IPS-NIHi11 (cell line): Measurements from ENCODE around the gene KCNG1.
"Not testable (repeated sequence)": the region's sequence is repeated elsewhere in the genome, so short reads cannot be mapped to it uniquely, and the experiment has no call there.

Experiments
- DNase-seq: peaks from one replicate; pipeline ENCODE4 v3.0.0; 2012; ENCODE audit warnings: mixed read lengths, low spot score

Gene KCNG1

DNA sequence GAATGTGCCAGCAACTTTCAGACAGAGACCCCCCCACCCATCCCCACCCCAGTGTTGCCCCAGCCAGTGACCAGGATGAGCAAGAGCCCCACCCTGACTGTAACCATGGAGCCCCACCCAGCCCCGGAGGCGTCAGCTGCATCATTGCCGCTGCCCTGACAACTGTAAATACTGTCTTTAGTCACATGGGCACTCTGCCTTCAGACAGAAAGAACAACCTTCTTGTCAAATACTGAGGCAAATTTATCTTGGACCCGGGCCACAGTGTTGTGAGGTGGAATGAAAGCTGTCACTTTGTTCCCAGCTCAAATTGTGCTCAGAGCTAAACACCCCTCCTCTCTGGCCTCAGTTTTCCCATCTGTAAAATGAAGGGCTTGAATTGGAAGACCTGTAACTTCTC lies 40.5 kb downstream of the KCNG1 start:
- DNase-seq: no peak

- no peak for DNase-seq
Measured at GRCh38 chr20:50981714-50982048, 41.2 kb downstream of the KCNG1 start.

GRCh38 chr20:50980851-50981713 lies 41.8 kb downstream of the KCNG1 start:
- peak; percentile 83 for DNase-seq

DNA sequence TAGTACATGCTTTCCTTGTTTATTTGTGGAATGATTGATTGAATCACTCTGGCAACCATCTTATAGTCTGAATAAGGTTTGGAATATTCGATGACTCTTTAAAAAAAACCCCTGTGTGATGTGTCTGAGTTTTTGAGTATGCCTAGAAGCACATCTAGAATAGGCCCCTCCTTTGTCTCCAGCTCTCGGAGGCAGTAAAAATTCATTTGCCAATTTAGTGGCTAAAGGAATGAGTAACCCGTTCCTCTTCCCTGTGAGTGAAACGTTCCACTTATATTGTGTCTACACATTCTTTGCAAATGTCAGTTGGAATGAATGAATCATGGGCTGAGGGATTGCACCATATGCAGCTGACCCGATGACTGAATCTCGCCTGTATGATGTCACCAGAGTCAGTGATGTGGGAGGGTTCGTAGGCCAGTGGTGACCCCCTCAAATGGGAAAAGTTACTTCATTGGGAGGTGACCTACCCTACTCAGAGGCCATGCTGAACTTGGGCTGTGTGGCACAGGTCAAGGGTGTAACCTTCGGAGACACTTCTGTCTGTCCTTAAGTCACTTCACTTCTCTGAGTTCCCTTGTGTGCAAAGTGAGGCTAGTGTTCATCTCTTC lies 42.7 kb downstream of the KCNG1 start:
- DNase-seq: no peak

GRCh38 chr20:50978533-50978932 lies 44.4 kb downstream of the KCNG1 start:
- DNase-seq: not testable (repeated sequence)

- DNase-seq: no peak
Measured at GRCh38 chr20:50977066-50978021, 45.6 kb downstream of the KCNG1 start.

DNA sequence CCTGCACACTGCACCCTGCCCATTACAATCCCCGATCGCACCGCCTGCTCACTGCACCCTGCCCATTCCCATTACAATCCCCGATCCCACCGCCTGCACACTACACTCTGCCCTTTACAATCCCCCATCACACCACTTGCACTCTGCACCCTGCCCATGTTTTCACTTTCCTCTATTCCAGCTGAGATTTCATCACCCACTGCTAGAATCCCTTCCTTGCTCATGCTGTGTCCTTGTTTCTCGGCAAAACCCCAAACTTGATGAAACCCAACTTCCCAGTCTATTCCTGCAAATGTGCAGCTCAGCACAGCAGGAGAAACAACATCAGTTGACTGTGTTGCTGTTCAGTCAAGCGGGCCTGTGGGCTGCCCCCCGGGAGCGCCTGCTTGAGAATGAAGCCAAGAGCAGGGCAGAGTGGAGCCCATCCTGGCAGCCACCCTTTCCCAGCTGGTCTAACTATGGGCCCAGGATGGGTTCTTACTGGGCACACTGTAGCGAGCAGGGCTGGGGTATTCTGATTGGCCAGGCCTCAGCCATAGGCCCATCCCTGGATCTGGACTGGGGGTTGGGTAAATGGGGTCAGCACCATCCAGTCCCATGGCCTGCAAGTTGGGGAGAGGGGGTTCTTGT lies 47.1 kb downstream of the KCNG1 start:
- DNase-seq: no peak

GRCh38 chr20:50969912-50970311 lies 53.0 kb downstream of the KCNG1 start:
- DNase-seq: no peak

- DNase-seq: no peak
Measured at GRCh38 chr20:50969435-50969834, 53.5 kb downstream of the KCNG1 start.

DNA sequence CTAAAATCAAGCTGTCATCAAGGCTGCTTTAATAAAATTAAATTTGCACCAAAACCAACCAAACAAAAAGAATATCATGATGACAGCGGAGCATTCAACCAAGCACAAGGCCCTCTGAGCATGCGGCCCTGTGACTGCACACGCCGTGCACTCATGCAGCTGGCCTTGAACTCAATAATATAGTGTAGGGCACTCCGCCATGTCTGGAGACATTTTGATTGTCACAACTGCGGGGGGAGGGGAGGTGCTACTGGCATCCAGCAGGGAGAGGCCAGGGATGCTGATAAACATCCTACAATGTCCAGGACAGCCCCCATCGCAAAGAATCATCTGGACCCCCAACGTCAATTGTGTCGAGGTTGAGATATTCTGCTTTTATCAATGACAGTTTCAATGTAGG lies 54.6 kb downstream of the KCNG1 start:
- no peak for DNase-seq

DNA sequence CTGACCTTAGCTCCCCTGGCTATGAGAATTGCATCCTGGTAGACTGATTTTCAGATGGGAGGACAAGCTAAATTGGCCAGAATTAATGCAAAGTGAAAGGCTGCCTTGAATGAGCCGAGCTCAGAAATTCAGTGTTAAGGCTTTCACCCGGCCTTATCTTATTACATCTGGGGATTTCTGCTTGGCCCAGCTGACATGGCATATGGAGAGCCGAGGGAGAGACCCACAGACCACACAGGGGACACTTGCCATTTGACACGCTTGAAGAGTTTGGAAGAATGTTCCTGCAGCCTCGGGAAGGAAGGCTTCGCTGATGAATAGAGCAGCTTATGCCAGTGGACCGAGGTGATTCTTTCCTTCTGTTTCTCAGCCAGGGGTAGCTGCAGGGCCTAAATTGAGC lies 55.3 kb downstream of the KCNG1 start:
- DNase-seq: no peak

- DNase-seq: no peak
Measured at GRCh38 chr20:50959543-50960126, 63.3 kb downstream of the KCNG1 start.

DNA sequence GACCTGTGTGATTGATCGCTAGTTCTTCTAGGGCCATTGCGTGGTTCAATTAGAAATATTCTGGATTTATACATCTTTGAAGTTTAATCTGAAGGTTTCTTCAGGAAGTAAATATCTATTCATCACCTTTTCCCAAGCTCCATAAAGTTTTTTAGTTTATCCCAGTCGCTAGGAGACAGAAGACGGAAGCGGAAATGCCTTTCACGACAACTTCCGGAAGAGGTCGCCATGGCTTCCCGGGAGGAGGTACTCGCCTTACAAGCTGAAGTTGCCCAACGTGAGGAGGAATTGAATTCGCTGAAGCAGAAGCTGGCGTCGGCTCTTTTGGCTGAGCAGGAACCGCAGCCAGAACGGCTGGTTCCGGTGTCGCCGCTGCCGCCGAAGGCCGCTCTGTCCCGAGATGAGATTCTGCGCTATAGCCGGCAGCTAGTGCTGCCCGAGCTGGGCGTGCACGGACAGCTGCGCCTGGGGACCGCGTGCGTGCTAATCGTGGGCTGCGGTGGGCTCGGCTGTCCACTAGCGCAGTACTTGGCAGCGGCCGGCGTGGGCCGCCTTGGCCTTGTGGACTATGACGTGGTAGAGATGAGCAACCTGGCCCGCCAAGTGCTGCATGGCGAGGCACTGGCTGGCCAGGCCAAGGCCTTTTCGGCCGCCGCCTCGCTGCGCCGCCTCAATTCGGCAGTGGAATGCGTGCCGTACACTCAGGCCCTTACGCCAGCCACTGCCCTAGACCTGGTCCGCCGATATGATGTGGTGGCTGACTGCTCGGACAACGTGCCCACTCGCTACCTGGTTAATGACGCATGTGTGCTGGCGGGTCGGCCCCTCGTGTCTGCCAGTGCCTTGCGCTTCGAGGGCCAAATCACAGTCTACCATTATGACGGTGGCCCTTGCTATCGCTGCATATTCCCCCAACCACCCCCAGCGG lies 64.0 kb downstream of the KCNG1 start, which contains the start of gene MOCS3:
Gene MOCS3, plus strand, starts transcription at position 204 of the 928 bp plus-strand sequence. Its CDS starts 25 bp downstream, at position 229.
- peak; percentile 81 for DNase-seq

DNA sequence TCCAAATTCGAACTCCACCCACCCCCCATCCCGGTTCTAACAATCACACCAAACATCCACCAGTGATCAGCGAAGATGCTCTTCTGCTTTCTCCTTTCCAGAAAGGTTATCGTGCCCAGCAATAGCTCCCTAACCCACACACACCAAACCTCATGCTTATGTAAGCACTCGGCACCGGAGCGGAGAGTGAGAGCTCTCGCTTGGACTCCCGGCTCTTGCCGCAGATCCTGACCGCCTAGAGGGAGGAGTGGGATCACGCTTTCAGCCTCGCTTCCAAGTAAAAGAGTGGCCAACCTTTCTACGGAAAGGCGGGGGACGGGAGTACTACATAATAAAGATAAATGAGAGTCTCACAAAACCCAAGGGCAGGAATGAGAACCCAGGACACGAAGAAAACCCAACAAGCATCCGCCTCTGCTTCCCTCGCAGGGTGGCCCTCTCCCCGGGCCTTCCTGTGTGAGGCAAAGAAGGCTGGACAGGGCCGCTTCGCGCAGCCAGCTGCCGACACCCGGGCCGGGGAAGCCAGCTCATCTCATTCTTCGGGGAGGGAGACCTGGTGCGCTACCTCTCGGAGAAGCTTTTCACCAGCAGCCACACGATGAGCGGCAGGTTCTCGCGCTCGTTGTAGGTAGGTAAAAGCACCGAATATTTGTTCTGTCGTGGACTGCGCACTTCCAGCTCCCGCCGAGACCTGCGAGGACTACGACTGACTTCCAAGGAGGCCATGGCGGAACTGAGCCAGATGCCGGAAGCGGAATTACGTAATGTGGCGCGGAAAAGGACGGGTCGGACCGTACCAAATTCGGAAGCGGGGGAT lies 64.9 kb downstream of the KCNG1 start, which contains the start of gene DPM1:
Gene DPM1, minus strand, starts transcription at position 735 of the 817 bp plus-strand sequence. Its CDS starts 9 bp downstream, at position 726.
- DNase-seq: peak; percentile 87

- no peak for DNase-seq
Measured at GRCh38 chr20:50957276-50957675, 65.6 kb downstream of the KCNG1 start.

DNA sequence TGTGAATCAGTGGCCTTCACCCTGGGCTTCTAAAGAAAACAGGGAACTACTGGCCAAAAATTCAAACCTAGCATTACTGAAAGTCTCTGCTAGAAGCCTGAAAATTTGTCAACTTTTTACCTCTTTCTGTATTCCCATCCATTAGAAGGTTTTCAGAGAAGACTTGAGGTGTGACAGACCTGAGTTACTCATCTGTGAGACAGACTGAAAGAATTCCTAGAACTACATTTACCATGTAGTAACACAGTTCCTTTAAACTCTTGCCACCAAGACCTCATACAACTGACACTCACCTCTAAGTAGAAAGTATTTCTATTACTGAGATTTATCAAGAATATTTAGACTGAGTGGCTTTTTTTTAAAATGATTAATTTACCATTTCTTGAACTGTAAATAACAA lies 69.1 kb downstream of the KCNG1 start:
- DNase-seq: no peak
